GM18870 (cell line): Measurements from ENCODE around the gene PACRG.

Source experiments
- ATAC-seq: cut with Tn5 transposase; IDR thresholded peaks from one replicate; pipeline ENCODE4 v1.9.1; 2021; ENCODE audit warnings: moderate library complexity; ENCODE audit not compliant: unreplicated experiment

Gene PACRG

DNA sequence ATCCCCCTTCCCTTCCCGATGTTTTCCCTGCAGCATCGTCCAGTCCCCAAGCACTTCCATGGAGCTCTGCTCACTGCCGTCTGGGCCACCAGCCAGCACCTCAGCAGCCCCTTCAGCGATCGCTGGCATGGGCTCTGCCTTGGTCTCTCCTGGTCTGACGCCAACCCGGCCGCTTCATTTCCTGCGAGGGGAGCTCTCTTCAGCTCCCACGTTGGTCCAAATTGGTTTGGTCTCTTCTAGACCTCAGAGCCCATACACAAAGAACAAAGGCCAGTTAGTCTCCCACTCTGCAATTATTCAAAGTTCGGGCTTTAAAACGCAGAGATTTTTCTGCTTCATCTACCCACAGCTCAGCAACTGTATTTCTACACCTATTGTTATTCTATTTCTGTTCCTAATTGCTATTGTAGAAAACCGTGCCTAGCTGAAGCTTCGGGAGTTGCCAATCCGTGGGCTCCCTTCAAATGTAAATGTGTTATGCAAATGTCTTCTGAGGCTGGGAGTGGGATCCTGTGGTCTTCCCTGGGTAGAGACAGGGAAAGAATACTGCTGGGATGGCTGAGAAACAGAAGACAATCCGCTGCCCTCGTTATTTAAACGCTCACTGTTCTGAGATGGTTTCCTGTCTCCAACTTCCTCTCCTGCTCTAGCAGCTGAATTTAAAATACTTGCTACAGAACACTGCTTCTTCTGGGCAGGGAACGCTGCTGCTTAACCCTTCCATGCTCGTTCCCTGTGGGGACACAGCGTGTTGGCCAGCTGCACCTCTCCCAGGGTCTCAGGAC, 532.5 kb downstream of the PACRG start:
- ATAC-seq: no peak

GRCh38 chr6:163260911-163261310, 533.1 kb downstream of the PACRG start:
- ATAC-seq: no peak

DNA sequence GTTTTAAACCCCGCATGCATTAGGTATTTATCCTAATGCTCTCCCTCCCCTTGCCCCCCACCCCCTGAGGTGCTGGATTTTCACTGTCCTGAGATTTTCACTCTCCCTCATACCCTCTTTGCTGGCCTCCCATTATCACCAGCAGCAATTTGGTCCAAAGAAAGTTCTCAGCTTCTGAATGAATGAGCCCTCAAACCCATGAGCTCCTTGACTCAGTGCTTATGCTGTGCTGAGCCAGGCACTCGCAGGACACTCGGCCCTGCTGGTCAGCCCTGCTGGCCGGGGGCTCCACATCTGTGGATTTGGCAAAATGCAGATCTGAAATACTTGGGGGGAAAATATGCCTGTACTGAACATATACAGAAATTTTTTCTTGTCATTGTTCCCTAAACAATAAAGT, 533.6 kb downstream of the PACRG start:
- ATAC-seq: no peak

- ATAC-seq: no peak
These were observed 534.3 kb downstream of the PACRG start for GRCh38 chr6:163262080-163262479.

GRCh38 chr6:163263196-163263595, 535.4 kb downstream of the PACRG start:
- no peak for ATAC-seq

DNA sequence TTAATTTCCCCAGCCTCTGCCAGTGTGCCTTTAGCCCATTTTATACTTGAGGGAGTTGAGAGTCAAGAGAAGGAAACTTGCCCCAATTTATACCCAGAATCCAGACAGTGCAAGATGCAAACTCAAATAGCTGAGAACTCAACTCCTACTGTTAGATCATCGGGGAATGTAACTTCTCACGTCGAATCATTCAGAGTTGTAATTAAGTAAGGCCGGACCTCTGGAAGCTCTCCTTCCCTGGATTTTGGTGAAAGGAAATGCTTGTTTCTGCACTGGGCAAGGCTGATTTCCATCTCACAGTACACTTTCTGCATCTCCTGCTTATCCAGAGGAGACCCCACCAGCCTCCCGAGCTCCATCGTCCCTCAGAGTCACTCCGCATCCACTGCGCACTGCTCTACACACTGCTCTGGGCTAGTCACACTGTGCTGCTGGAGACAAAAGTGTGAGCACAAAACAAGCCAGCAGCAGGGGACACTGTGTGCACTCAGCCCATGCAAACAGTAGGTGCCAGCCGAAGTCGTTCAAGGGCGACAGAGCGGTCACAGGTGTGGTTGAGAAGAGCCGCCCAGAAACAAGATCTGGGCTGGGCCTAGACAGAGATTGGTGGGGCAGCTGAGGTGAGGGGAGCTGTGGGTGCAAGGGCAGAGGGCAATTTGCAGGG, 536.4 kb downstream of the PACRG start:
- no peak for ATAC-seq

DNA sequence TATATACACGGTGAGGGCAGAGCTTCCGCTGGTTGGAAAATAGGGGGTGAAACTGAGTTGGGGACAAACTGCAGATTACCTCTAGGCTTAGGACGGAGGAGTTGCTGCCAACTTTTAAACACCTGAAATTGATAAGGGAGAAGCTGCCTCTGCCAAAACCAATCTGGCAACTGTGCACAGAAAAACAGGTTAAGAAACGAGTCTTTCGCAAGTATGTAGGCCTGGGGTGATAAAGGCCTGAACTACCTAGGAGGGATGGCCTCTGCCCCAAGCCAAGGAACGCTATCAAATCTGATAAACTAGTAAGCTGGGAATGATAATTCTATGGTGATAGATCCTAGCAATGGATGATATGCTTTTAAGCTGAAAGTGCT, 536.9 kb downstream of the PACRG start:
- ATAC-seq: no peak

DNA sequence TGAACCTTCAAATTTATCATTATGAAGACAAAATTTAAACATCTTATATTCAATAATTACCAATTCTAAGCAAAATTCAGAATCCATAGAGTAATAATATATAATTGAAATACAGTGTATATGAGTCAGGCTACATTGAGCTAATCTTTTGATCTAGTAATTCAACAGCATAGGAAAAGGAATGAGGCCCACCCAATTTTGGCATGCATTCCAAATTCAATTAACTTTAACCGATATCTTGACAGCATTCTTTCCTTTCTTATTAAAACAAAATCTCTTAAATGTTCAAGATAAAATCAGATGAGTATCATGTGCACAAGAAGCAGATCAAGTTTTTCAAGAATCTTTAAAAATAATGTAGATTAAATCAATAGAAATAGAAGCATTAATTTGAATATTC, 553.9 kb downstream of the PACRG start:
- no peak for ATAC-seq

GRCh38 chr6:163282672-163283071, 554.9 kb downstream of the PACRG start:
- ATAC-seq: no peak

GRCh38 chr6:163284151-163284550, 556.4 kb downstream of the PACRG start:
- no peak for ATAC-seq

DNA sequence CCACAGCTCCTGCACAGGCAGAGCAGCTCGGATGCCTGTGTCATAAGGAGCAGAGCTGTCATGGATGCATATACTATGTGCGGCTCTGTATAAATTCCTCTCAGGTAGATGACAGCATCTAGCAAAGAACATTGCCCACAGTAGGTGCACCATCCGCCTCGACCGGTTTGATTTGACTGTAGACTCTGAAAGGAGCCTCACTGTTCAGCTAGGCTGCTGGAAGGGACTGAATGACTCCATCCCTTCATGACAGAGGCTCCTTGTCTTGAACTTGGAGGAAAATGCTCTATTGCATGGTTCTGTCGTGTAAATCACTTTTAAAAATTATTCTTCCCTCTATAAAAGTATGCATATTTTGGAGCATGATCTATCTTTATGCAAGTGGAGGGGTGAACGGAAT, 557.9 kb downstream of the PACRG start:
- no peak for ATAC-seq

GRCh38 chr6:163287626-163288025, 559.9 kb downstream of the PACRG start:
- no peak for ATAC-seq

DNA sequence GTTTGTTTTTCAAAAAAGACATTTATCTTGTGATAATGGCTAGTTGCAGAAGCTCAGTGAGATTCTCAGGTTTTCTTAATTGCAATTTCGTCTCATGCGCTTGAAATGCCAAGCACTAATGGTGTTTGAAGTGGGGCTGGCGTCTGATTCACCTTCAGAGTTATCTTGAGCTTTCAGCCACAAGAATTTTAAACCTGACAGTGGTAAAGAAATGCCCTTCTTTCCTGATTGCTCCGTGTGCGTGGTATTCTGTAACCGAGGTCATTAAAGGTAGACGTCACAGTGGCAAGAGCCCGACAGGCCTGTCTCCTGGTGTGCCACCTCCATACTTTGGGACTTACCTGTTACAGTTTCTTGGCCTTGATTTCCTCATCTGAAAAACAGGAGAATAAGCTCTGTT, 560.3 kb downstream of the PACRG start:
- ATAC-seq: no peak

DNA sequence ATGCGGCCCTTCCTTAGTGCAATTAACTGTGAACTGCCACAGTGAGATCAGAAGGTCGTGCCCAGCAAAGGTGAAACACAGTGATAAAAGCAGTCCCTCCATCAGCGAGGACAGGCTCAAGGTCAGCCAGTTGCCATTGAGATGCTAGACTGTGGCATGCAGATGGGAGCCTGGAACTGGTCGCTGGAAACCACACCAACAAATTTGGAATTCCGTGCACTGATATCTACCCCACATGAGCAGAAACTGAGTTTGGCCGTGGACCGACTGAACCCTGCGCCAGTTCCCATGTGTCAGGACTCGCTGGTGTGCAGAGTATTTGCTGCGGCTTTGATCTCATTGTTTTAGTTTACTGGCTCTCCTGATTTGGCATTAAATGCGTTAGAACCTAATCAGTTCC, 561.1 kb downstream of the PACRG start:
- ATAC-seq: no peak

GRCh38 chr6:163289447-163289846, 561.7 kb downstream of the PACRG start:
- ATAC-seq: no peak

GRCh38 chr6:163290545-163291274, 562.9 kb downstream of the PACRG start:
- no peak for ATAC-seq

DNA sequence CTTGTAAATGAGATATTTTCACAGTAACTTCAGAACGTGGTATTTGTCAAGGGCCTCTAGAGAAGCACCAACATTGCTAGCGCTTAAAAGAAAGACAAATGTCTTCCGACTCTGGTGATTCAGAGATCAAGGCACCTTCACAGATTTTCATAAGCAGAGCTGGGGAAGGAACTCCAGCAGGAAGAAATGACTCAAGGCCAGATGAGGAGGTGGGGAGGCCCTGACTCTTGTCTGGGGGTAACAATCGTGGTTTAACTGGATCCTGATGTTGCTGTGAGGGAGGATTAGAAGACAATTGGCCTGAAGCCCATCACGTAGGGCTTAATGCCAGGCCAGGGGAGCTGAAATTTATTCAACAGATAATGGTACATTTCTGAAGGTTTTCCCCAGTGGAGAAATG, 563.8 kb downstream of the PACRG start:
- no peak for ATAC-seq

GRCh38 chr6:163293286-163293685, 565.5 kb downstream of the PACRG start:
- no peak for ATAC-seq

- ATAC-seq: no peak
These were observed 567.0 kb downstream of the PACRG start for GRCh38 chr6:163294734-163295133.

DNA sequence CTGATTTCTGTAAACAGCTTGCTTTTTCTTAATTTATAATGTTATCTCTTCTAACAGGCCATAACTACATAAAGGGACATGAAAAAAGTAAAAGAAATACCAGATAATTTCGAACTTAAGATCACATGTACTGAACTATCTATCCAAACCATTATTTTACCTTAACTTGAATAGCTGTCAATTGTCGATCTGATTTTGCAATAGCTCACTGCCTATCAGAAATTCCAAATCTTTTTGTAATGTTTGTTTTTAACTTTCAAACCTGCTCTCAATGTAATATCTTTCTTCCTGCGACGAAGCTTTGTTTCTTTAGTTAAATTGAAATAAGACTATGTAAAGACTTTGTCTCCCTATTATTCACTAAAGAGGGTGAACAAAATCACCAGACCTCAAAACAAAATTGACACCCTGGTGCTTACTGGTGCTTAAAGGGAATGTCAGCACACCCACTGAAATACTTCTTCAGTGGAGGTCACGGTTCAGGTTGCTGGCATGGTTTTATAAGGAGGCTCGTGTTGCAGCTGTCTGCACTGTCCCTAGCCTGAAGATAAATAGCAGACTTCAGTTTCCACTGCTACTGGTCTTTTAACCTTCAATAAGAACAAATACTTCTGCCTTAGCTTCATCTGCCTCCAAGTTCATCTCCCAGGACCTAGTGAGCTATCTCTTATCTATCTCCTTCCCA, 569.2 kb downstream of the PACRG start:
- ATAC-seq: no peak

GRCh38 chr6:163298079-163298830, 570.5 kb downstream of the PACRG start:
- ATAC-seq: no peak
